RCC 7860 (cell line): Measurements from ENCODE around the gene IDUA.
"Not testable (repeated sequence)": the region's sequence is repeated elsewhere in the genome, so short reads cannot be mapped to it uniquely, and the experiment has no call there.

Experiments
- DNase-seq: peaks from one replicate; pipeline ENCODE4 v3.0.0-alpha.2; 2015; ENCODE audit warnings: low spot score
- FAIRE-seq: peaks from 2 replicates; lab custom pipeline; 2012; peaks lifted over from hg19 to GRCh38; lab: Jason Lieb, UNC

IDUA gene

GRCh38 chr4:999240-999863, 12.5 kb downstream of the IDUA start:
- DNase-seq = not testable (repeated sequence)

GRCh38 chr4:999882-1000425, 13.1 kb downstream of the IDUA start:
- no peak for FAIRE-seq
- DNase-seq = no peak

More at GRCh38 chr4:999240-999863, 12.5 kb downstream of the IDUA start:
- not testable (repeated sequence) for FAIRE-seq

- DNase-seq = no peak
- no peak for FAIRE-seq
These were observed 13.9 kb downstream of the IDUA start for GRCh38 chr4:1000686-1001260.

GRCh38 chr4:1001561-1002130, 14.8 kb downstream of the IDUA start:
- FAIRE-seq (no peak), DNase-seq (no peak)

- DNase-seq (no peak), FAIRE-seq (no peak)
These were observed 15.3 kb downstream of the IDUA start for GRCh38 chr4:1002131-1002630.

GRCh38 chr4:1002631-1003251, 15.9 kb downstream of the IDUA start:
- DNase-seq = no peak
- no peak for FAIRE-seq

- FAIRE-seq (no peak), DNase-seq (no peak)
These were observed 16.6 kb downstream of the IDUA start for GRCh38 chr4:1003271-1004070.

GRCh38 chr4:1004071-1004418, 17.2 kb downstream of the IDUA start:
- FAIRE-seq (no peak), DNase-seq (no peak)

GRCh38 chr4:1004557-1005485, 18.0 kb downstream of the IDUA start:
- DNase-seq (no peak), FAIRE-seq (no peak)

GRCh38 chr4:1006856-1007255, 20.0 kb downstream of the IDUA start:
- no peak for DNase-seq
- no peak for FAIRE-seq

GRCh38 chr4:1008840-1009541, 22.1 kb downstream of the IDUA start:
- FAIRE-seq = no peak
- DNase-seq = no peak

- DNase-seq (peak; percentile 36), FAIRE-seq (no peak)
These were observed 22.9 kb downstream of the IDUA start for GRCh38 chr4:1009542-1010394.

GRCh38 chr4:1010395-1011021, 23.7 kb downstream of the IDUA start:
- DNase-seq (peak; percentile 50), FAIRE-seq (no peak)

GRCh38 chr4:1011022-1011665, 24.3 kb downstream of the IDUA start, which contains the start of gene FGFRL1:
Gene FGFRL1, plus strand, starts transcription at chr4:1011626. Its CDS starts 860 bp downstream, at chr4:1012486.
- no peak for FAIRE-seq
- peak; percentile 70 for DNase-seq

- no peak for DNase-seq
- no peak for FAIRE-seq
These were observed 24.8 kb downstream of the IDUA start for GRCh38 chr4:1011666-1012033.

- FAIRE-seq = no peak
- peak; percentile 46 for DNase-seq
These were observed 25.3 kb downstream of the IDUA start for GRCh38 chr4:1012034-1012739.
